ENCODE results near the gene ADAMTS16. TPM values are rescaled to one million over a fixed set of nuclear protein-coding genes. Genes with fewer than 3 reads are reported as not detected.

The ADAMTS16 gene
- total and polyA plus RNA-seq, 2 experiments from 2014 or later, result 2.8 to 15.4 TPM

GRCh38 chr5:5202321-5202720 is 62.2 kb downstream of the ADAMTS16 start:
- H3K27ac Mint-ChIP-seq, result no peak overlapping the region
- Histone ChIP-seq H3K4me3 (no peak overlapping the region), H3K36me3 (ENCODE audit: insufficient read depth) (peaks cover 11% of the 10 kb centered on the region; the same call in 1 of the 2 replicates), H3F3A (replicated peaks; ENCODE audit: low read depth) (no peaks in the 10 kb centered on the region), H3K4me1 (ENCODE audit: insufficient read depth) (peaks cover 15% of the 10 kb centered on the region), H3K79me2 (replicated peaks; ENCODE audit: insufficient read depth) (no peaks in the 10 kb centered on the region), H3K4me2 (no peak overlapping the region), H2AFZ (no peak overlapping the region), H4K20me1 (replicated peaks; ENCODE audit: insufficient read depth) (no peaks in the 10 kb centered on the region), H3K27me3 (ENCODE audit: insufficient read depth) (no peaks in the 10 kb centered on the region), H3K9me2 (ENCODE audit: insufficient read depth) (peaks cover 9% of the 10 kb centered on the region; the same call in 1 of the 2 replicates), H3K27ac (ENCODE audit: low read depth) (no peak overlapping the region)
- H3K4me3 Mint-ChIP-seq, result no peak overlapping the region
- no peaks in the 10 kb centered on the region; the same call in 1 of the 3 replicates for H3K9me3 Mint-ChIP-seq
- no peak for DNase-seq (ENCODE audit: low spot score)
- peaks cover 23% of the 10 kb centered on the region for H3K4me1 Mint-ChIP-seq
- TF ChIP-seq REST (IDR thresholded peaks at IDR 0.05; ENCODE audit: unreplicated experiment), result no peak
- TF ChIP-seq POLR2AphosphoS5 (IDR thresholded peaks at IDR 0.05; ENCODE audit: low read depth), result no peak
- no peak for TF ChIP-seq JUNB (IDR thresholded peaks at IDR 0.05; ENCODE audit: unreplicated experiment)
- no peak for TF ChIP-seq ZNF331 (CRISPR knock-in tag; IDR thresholded peaks at IDR 0.05; ENCODE audit: low read depth)
- TF ChIP-seq ETS1 (IDR thresholded peaks at IDR 0.05), result no peak
- TF ChIP-seq NANOG (IDR thresholded peaks at IDR 0.05; ENCODE audit: borderline replicate concordance), result no peak
- TF ChIP-seq EZH2 (IDR thresholded peaks at IDR 0.05; ENCODE audit: low read depth, unreplicated experiment), result no peak
- TF ChIP-seq EZH2phosphoT487 (IDR thresholded peaks at IDR 0.05; ENCODE audit: unreplicated experiment), result no peak
- no peaks in the 10 kb centered on the region for H3K27me3 Mint-ChIP-seq (ENCODE audit: insufficient read depth, low read depth, poor library complexity)
- H3K36me3 Mint-ChIP-seq (ENCODE audit: low read depth), result peaks cover 41% of the 10 kb centered on the region
- ATAC-seq, result no peak

- Mint-ChIP-seq H3K27me3 (ENCODE audit: insufficient read depth, low read depth, poor library complexity) (no peaks in the 10 kb centered on the region), H3K4me1 (peaks cover 23% of the 10 kb centered on the region), H3K27ac (no peak overlapping the region), H3K9me3 (no peaks in the 10 kb centered on the region; the same call in 1 of the 3 replicates), H3K36me3 (ENCODE audit: low read depth) (peaks cover 37% of the 10 kb centered on the region), H3K4me3 (no peak overlapping the region)
- ATAC-seq (no peak), DNase-seq (ENCODE audit: low spot score) (no peak)
- H3F3A ChIP-seq (replicated peaks; ENCODE audit: low read depth), result no peaks in the 10 kb centered on the region
- H2AFZ ChIP-seq, result no peak overlapping the region
- no peak overlapping the region for H3K27ac ChIP-seq (ENCODE audit: low read depth)
- peaks cover 11% of the 10 kb centered on the region; the same call in 1 of the 2 replicates for H3K36me3 ChIP-seq (ENCODE audit: insufficient read depth)
- H3K4me2 ChIP-seq, result no peak overlapping the region
- no peaks in the 10 kb centered on the region for H3K79me2 ChIP-seq (replicated peaks; ENCODE audit: insufficient read depth)
- H3K4me1 ChIP-seq (ENCODE audit: insufficient read depth), result peaks cover 15% of the 10 kb centered on the region
- peaks cover 9% of the 10 kb centered on the region; the same call in 1 of the 2 replicates for H3K9me2 ChIP-seq (ENCODE audit: insufficient read depth)
- H3K27me3 ChIP-seq (ENCODE audit: insufficient read depth), result no peaks in the 10 kb centered on the region
- no peaks in the 10 kb centered on the region for H4K20me1 ChIP-seq (replicated peaks; ENCODE audit: insufficient read depth)
- no peak overlapping the region for H3K4me3 ChIP-seq
- no peak for TF ChIP-seq CREB1 (CRISPR knock-in tag; IDR thresholded peaks at IDR 0.05; ENCODE audit: low read depth)
- TF ChIP-seq ETS1 (IDR thresholded peaks at IDR 0.05), result no peak
- no peak for TF ChIP-seq ZNF331 (CRISPR knock-in tag; IDR thresholded peaks at IDR 0.05; ENCODE audit: low read depth)
- no peak for TF ChIP-seq NANOG (IDR thresholded peaks at IDR 0.05; ENCODE audit: borderline replicate concordance)
- no peak for TF ChIP-seq STAT1 (IDR thresholded peaks at IDR 0.05; ENCODE audit: unreplicated experiment)
- TF ChIP-seq CTCF (conservative IDR thresholded peaks at IDR 0.05; ENCODE audit: low read depth in 2 of 2), result no peak
- no peak for TF ChIP-seq POLR2AphosphoS5 (IDR thresholded peaks at IDR 0.05; ENCODE audit: low read depth)
- no peak for TF ChIP-seq REST (IDR thresholded peaks at IDR 0.05; ENCODE audit: unreplicated experiment)
- no peak for TF ChIP-seq EZH2phosphoT487 (IDR thresholded peaks at IDR 0.05; ENCODE audit: unreplicated experiment)
- no peak for TF ChIP-seq EZH2 (IDR thresholded peaks at IDR 0.05; ENCODE audit: low read depth, unreplicated experiment)
- no peak for TF ChIP-seq ZNF114 (CRISPR knock-in tag; IDR thresholded peaks at IDR 0.05)
Measured at GRCh38 chr5:5203451-5203850, 63.3 kb downstream of the ADAMTS16 start.
